AG04449 (cell line): Measurements from ENCODE around the gene PPP2R5C.
"Not testable (repeated sequence)": the region's sequence is repeated elsewhere in the genome, so short reads cannot be mapped to it uniquely, and the experiment has no call there.

Experiments used
- CTCF ChIA-PET: fragments of 350-600 bp; formaldehyde crosslinking; extraction: SDS; loops from one replicate; lab custom pipeline; 2021; ENCODE audit warnings: antibody characterized with exemption; lab: Yijun Ruan, JAX
- POLR2A ChIA-PET: fragments of 400-600, 350-600 bp; formaldehyde crosslinking; extraction: SDS; loops from one replicate; lab custom pipeline; 2020; ENCODE audit warnings: antibody characterized with exemption, inconsistent platforms; lab: Yijun Ruan, JAX
- DNase-seq: peaks from one replicate; pipeline ENCODE4 v3.0.0-alpha.2; 2010; ENCODE audit warnings: low read depth, low spot score
- H3K4me3 ChIP-seq: 2 replicates; pipeline ENCODE4 v1.5.1; 2011; ENCODE audit warnings: low read depth, mild to moderate bottlenecking, control low read depth, low read length
- CTCF ChIP-seq: IDR thresholded peaks from one replicate; pipeline ENCODE4 v1.5.1; 2011; ENCODE audit warnings: mild to moderate bottlenecking, moderate library complexity, low read length, control low read depth, inconsistent platforms; ENCODE audit not compliant: insufficient read depth; ENCODE audit errors: missing control alignments

Gene PPP2R5C

GRCh38 chr14:101721111-101721510 is 40.4 kb upstream of the PPP2R5C start:
- no peak for TF ChIP-seq CTCF
- DNase-seq: no peak
- ChIA-PET POLR2A (no interaction called here), CTCF (interaction anchor here (0.8 kb wide), 1 partner anchor 233 kb away, joined by 3 read pairs; no protein-coding TSS in a partner anchor)
- H3K4me3 ChIP-seq: no peak overlapping the region

GRCh38 chr14:101721951-101722661 is 39.4 kb upstream of the PPP2R5C start:
- ChIA-PET CTCF (interaction anchor here (0.8 to 1.2 kb wide), 3 partner anchors 14 to 232 kb away, joined by 3 to 4 read pairs (median 4); no protein-coding TSS in a partner anchor), POLR2A (no interaction called here)
- H3K4me3 ChIP-seq: no peak overlapping the region
- no peak for TF ChIP-seq CTCF
- no peak for DNase-seq

GRCh38 chr14:101723061-101723595 is 38.4 kb upstream of the PPP2R5C start:
- ChIA-PET POLR2A (no interaction called here), CTCF (no interaction called here)
- no peak for DNase-seq
- no peak for TF ChIP-seq CTCF
- no peak overlapping the region for H3K4me3 ChIP-seq

GRCh38 chr14:101725652-101726051 is 35.9 kb upstream of the PPP2R5C start:
- DNase-seq, H3K4me3 ChIP-seq, POLR2A ChIA-PET: not testable (repeated sequence)
- CTCF ChIA-PET: interaction anchor here (1.6 kb wide), 1 partner anchor 19 kb away, joined by 5 read pairs; no protein-coding TSS in a partner anchor

GRCh38 chr14:101726295-101726953 is 35.1 kb upstream of the PPP2R5C start:
- CTCF ChIA-PET: interaction anchor here (1.6 kb wide), 1 partner anchor 20 kb away, joined by 5 read pairs; no protein-coding TSS in a partner anchor
- no peak for TF ChIP-seq CTCF
- POLR2A ChIA-PET: no interaction called here
- no peak for DNase-seq
- H3K4me3 ChIP-seq: no peak overlapping the region

- no peak for TF ChIP-seq CTCF
- ChIA-PET CTCF (interaction anchor here (1.6 kb wide), 1 partner anchor 20 kb away, joined by 5 read pairs; no protein-coding TSS in a partner anchor), POLR2A (no interaction called here)
- DNase-seq: no peak
- H3K4me3 ChIP-seq: no peak overlapping the region
Observed at GRCh38 chr14:101726954-101727302, 34.6 kb upstream of the PPP2R5C start.
